Fibroblast of peridontal ligament (primary cell): Measurements from ENCODE around the gene KRT3.

ENCODE experiments used
- DNase-seq: peaks from one replicate; pipeline ENCODE4 v3.0.0-alpha.2; 2010; ENCODE audit errors: extremely low read depth

Gene KRT3

DNA sequence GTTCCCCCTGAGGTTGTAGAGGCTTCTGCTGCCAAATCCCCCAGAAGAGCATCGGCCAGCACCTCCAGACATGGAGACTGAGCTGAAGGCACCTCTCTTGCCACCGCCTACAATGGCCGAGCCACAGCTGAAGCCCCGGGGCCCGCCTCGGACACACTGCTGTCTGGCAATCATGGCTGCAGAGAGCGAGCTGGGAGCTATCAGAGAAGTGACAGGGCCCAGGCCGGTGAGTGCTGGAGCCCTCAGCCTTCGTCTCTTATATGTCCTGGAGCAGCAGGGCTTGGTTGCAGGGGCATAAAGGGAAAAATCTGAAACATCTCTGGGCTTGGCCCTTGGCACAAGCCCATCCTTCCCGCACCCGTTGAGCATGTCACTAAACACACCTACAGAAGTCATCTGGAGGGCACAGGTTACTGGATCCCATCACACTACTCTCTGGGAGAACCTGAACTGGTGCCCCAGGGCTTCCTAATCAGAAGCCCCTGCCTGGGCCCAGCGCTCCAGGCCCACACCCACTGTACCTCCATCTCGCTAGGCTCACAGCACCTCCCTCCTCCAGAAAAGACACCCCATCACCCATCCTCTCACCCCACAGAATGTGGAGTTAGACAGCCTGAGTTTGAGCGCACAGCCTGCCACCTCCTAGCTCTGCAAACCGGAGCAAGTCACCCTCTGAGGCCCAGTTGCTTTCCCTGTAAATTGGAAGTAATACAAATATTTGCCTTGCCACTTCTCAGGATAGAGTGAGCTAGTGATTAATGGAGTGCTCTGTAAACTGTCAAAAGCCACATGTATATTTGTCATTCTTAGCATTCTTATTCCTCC is 18.2 kb upstream of the KRT3 start, which contains the start of gene KRT4:
Gene KRT4 (minus strand): TSS at position 232 of the 825 bp plus-strand sequence. CDS start 58 bp downstream, at position 174.
- no peak for DNase-seq

DNA sequence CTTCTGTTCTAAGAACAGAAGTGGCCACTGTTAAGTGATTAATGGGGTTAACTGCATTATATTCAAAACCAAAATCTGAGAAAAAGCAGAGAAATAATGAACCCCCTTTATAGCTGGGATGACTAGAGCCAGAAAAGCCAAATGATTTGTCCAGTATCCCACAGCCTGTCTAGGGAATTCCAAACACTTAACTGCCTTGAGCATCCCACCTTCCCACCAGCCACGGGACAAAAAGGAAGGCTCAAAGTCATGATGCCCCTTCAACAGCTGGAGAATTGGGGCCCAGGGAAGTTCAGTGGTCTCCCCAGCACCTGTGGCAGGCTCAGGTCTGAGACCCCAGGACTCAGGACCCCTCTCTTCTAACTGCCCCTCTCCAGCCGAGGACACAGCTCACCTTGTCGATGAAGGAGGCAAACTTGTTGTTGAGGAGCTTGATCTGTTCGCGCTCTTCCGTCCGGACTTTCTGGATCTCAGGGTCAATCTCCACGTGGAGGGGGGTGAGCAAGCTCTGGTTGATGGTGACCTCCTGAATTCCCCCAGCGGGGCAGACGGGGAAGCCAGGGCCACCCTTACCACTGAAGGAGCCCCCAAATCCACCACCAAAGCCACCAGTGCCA is 17.4 kb upstream of the KRT3 start:
- DNase-seq: no peak

GRCh38 chr12:52812749-52813148 is 16.8 kb upstream of the KRT3 start:
- no peak for DNase-seq

DNA sequence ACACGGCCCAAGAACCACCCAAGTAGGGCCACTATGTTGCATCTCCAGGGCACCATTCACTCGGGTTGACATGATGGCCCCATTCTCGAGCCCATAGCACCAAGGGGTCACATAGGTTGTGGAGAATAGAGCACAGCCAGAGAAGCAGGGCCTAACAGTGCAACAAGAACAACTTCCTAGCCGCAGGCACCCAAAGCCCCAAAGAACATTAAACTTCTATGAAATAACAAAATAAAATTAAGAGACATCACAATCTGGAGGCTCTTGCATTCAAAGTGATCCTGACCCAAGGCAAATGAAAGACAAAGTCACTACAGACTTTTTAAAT is 16.1 kb upstream of the KRT3 start:
- DNase-seq: no peak

DNA sequence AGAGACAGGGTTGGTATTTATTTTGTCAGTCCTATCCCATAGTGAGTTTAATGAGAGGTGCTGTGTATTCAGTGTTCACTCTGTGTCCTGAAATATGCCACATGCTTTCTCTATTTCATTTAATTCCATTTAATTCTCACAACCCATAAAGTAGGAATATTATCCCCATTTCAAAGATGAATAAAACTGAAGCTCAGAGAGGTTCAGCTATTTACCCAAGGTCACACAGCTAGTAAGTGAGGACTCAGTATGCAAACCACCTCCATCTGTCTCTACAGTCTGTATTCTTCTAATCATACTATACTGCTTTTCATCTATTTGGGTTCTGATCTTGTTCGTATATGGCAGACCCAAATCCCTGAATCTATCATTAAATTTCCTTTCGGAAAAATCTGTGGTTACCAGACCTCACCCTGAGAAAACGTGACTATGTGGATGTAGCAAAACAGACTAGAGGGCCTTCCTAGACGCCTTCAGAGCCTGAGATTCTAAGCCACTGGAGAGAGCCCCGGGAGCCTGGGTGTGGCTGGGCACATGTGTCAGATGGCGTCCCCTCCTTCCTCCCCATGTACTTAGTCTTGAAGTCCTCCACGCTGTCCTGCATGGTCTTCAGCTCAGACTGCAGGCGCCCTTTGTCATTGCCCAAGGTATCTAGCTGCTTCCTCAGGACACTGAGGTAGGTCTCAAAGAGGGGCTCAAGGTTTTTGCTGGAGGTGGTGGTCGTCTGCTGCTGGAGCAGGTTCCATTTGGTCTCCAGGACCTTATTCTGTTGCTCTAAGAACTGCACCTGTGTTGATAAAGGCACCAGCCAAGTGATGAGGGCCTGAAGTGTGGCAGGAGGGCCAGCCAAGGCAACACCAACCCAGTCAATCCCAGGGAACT is 15.5 kb upstream of the KRT3 start:
- no peak for DNase-seq

GRCh38 chr12:52810554-52810953 is 14.6 kb upstream of the KRT3 start:
- no peak for DNase-seq

- no peak for DNase-seq
These were observed 13.2 kb upstream of the KRT3 start for GRCh38 chr12:52809166-52809565.

- no peak for DNase-seq
These were observed 12.8 kb upstream of the KRT3 start for GRCh38 chr12:52808573-52809160.

- DNase-seq: no peak
These were observed 11.9 kb upstream of the KRT3 start for GRCh38 chr12:52807544-52808470.

DNA sequence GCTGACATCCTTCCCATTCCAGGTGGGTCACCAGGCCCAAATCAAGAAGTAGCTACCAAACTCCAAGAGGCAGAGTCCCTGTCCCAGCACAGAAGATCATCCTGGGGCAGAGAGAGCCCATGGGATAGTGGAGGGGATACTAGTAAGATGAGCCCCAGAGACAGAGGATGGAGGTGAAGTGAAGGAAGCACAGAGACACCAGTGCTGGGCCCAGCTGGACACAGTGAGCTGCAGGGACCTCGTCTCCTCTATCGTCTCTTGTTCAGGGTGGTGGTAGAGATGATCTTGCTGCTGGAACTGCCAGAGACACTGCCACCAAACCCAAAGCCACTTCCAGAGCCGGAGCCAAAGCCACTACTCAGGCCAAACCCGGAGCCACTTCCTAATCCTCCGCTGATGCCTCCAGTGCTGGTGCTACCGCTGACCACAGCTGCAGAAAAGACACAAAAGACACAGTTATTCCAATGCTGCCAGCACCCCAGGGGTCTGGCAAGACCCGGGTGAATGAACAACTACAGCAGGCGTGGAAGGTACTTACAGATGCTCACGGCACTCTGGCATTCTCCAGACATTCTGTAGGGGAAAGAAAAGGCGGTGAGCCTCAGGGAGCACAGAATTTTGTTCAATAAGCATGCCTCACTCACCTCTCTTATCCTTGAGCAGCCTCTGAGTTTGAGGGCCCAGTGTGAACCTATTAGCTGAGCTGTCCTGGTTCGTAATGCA is 11.1 kb upstream of the KRT3 start:
- no peak for DNase-seq

- DNase-seq: no peak
These were observed 10.4 kb upstream of the KRT3 start for GRCh38 chr12:52806169-52806811.

GRCh38 chr12:52805739-52806138 is 9.8 kb upstream of the KRT3 start:
- DNase-seq: no peak

GRCh38 chr12:52805000-52805399 is 9.1 kb upstream of the KRT3 start:
- DNase-seq: no peak

DNA sequence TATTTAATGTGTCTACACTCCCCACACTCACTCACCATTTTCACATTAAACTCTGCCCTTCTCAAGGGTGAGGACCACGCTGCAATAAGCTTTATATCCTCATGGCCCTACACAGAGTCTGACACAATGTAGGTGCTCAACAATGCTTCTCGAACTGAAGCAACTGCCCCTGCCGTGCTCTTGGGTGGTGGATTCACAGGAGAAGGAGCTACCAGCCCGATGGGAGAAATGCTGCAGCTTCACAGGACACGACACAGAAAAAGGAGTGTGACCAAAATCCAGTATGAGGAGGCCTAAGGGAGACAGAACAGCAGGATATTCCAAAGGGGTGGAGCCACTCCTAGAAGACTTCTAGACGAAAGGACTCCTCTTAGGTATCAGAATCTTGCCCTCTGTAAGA is 6.5 kb upstream of the KRT3 start:
- no peak for DNase-seq

GRCh38 chr12:52801773-52802172 is 5.9 kb upstream of the KRT3 start:
- DNase-seq: no peak

- DNase-seq: no peak
These were observed 4.5 kb upstream of the KRT3 start for GRCh38 chr12:52800259-52800917.

- no peak for DNase-seq
These were observed 3.7 kb upstream of the KRT3 start for GRCh38 chr12:52799505-52800211.

- DNase-seq: no peak
These were observed 3.0 kb upstream of the KRT3 start for GRCh38 chr12:52798671-52799504.
